ENCODE data around the gene DCAF5.

DNA sequence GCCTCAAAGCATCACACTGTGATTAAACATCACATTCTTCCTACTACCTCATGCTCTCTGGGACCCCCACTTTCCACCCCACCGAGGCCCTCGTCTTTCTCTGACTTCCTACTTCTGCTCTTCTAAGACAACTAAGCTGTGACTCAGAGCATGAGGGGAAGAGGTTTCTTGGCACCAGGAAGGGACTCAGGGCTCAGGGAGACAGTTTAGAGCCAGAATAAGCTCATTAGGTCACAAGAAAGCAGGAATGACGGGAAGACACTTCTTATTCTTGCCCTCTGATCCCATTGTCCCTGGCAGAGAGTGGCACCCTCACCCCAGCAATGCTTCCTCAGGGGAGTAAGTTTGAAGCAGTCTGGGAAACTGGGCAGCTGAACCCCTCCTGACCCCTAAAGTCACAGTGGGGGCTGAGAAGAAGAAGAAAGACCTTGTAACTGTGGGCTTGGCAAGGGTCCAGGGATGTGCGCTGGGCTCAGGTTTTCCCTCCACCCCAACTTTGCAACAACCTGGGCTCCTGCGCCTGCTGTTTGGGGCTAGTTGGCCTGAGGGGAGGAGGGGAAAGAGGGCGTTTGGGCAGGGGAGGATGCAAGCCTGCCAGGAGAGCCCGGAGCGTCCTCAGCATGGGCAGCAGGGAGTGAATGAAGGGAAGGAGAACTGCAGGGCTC, 109.2 kb downstream of the DCAF5 start:
- TF ChIP-seq, protein P1, sequence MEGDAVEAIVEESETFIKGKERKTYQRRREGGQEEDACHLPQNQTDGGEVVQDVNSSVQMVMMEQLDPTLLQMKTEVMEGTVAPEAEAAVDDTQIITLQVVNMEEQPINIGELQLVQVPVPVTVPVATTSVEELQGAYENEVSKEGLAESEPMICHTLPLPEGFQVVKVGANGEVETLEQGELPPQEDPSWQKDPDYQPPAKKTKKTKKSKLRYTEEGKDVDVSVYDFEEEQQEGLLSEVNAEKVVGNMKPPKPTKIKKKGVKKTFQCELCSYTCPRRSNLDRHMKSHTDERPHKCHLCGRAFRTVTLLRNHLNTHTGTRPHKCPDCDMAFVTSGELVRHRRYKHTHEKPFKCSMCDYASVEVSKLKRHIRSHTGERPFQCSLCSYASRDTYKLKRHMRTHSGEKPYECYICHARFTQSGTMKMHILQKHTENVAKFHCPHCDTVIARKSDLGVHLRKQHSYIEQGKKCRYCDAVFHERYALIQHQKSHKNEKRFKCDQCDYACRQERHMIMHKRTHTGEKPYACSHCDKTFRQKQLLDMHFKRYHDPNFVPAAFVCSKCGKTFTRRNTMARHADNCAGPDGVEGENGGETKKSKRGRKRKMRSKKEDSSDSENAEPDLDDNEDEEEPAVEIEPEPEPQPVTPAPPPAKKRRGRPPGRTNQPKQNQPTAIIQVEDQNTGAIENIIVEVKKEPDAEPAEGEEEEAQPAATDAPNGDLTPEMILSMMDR (IDR thresholded peaks at IDR 0.05), result no peak
- no peak for TF ChIP-seq POLR2A (IDR thresholded peaks at IDR 0.05)
- TF ChIP-seq EP300 (IDR thresholded peaks at IDR 0.05), result no peak

Data from ovary (tissue), 3 donors.